GM12878 (cell line): ENCODE data around the gene KTI12. TPM values are rescaled to one million over a fixed set of nuclear protein-coding genes. Genes with fewer than 3 reads are reported as not detected.

Experiments used
- ASH2L ChIP-seq: fragments of 300-600, 200-600 bp; sonication (generic); IDR thresholded peaks from 2 replicates; pipeline ENCODE4 v1.6.1; 2017; ENCODE audit warnings: low read depth, mild to moderate bottlenecking, borderline replicate concordance
- CBFB ChIP-seq: IDR thresholded peaks from 2 replicates; pipeline ENCODE4 v1.6.1; 2016; ENCODE audit warnings: antibody characterized with exemption, low read depth
- CBX5 ChIP-seq: sonication (generic); IDR thresholded peaks from 2 replicates; pipeline ENCODE4 v1.6.1; 2016; ENCODE audit warnings: low read depth, moderate library complexity, mild to moderate bottlenecking, inconsistent platforms
- CHD1 ChIP-seq: IDR thresholded peaks from 2 replicates; pipeline ENCODE4 v1.6.1; 2012; ENCODE audit warnings: low read depth, low read length, improper control_type of control experiment
- CREB1 ChIP-seq: IDR thresholded peaks from 2 replicates; pipeline ENCODE4 v1.6.1; 2012; ENCODE audit warnings: low read depth, mild to moderate bottlenecking, inconsistent platforms
- E4F1 ChIP-seq: fragments of 450-650 bp; IDR thresholded peaks from 2 replicates; pipeline ENCODE4 v1.6.1; 2018; ENCODE audit warnings: borderline replicate concordance, mild to moderate bottlenecking; ENCODE audit not compliant: partially characterized antibody
- KDM1A ChIP-seq: fragments of 200-600 bp; sonication (generic); IDR thresholded peaks from 2 replicates; pipeline ENCODE4 v1.6.1; 2016; ENCODE audit warnings: borderline replicate concordance
- MYB ChIP-seq: fragments of 150-350 bp; IDR thresholded peaks from 2 replicates; pipeline ENCODE4 v1.6.1; 2014; ENCODE audit warnings: mild to moderate bottlenecking, low read depth, low read length, borderline replicate concordance
- NFXL1 ChIP-seq: fragments of 450-650 bp; IDR thresholded peaks from 2 replicates; pipeline ENCODE4 v1.6.1; 2017; ENCODE audit warnings: antibody characterized with exemption, mild to moderate bottlenecking, borderline replicate concordance
- NFYB ChIP-seq: IDR thresholded peaks from 2 replicates; pipeline ENCODE4 v1.6.1; 2011; ENCODE audit warnings: low read depth, mild to moderate bottlenecking, low read length, improper control_type of control experiment, moderate library complexity; ENCODE audit not compliant: insufficient read depth
- POLR2AphosphoS5 ChIP-seq: IDR thresholded peaks from 2 replicates; pipeline ENCODE4 v1.6.1; 2011; ENCODE audit warnings: mild to moderate bottlenecking, low read length, inconsistent platforms
- POU2F2 ChIP-seq: IDR thresholded peaks from 3 replicates; pipeline ENCODE4 v1.6.1; 2011; ENCODE audit warnings: low read depth, mild to moderate bottlenecking, low read length, borderline replicate concordance
- RCOR1 ChIP-seq: conservative IDR thresholded peaks from 2 replicates; pipeline ENCODE4 v1.6.1; 2012; ENCODE audit warnings: low read depth, low read length, improper control_type of control experiment
- TARDBP ChIP-seq: IDR thresholded peaks from 2 replicates; pipeline ENCODE4 v1.6.1; 2016; ENCODE audit warnings: borderline replicate concordance
- YY1 ChIP-seq: IDR thresholded peaks from 2 replicates; pipeline ENCODE4 v1.6.1; 2011; ENCODE audit warnings: low read depth, mild to moderate bottlenecking, low read length
- ZNF207 ChIP-seq: fragments of 450-650 bp; IDR thresholded peaks from 2 replicates; pipeline ENCODE4 v1.6.1; 2014; ENCODE audit warnings: antibody characterized with exemption, mild to moderate bottlenecking, borderline replicate concordance
- ZNF24 ChIP-seq: fragments of 450-650 bp; IDR thresholded peaks from 2 replicates; pipeline ENCODE4 v1.6.1; 2017; ENCODE audit warnings: antibody characterized with exemption, mild to moderate bottlenecking
- ZNF622 ChIP-seq: fragments of 450-650 bp; IDR thresholded peaks from 2 replicates; pipeline ENCODE4 v1.6.1; 2017; ENCODE audit warnings: mild to moderate bottlenecking, inconsistent platforms
- ZNF687 ChIP-seq: fragments of 450-650 bp; IDR thresholded peaks from 2 replicates; pipeline ENCODE4 v1.6.1; 2017; ENCODE audit warnings: mild to moderate bottlenecking, moderate library complexity
- polyA plus RNA-seq, 11 experiments: library from polyadenylated mRNA; depleted of rRNA in 4 of 11; unstranded in 6 of 11; stranded (reverse) in 5 of 11; fragments of >200 nt; fragmentation: Nextera tagmentation in 4 of 11; fragmentation: Illumina TruSeq in 1 of 11; extraction: Ambion mirVana in 4 of 11; extraction: Trizol in 1 of 11; gene quantifications; 1 replicate in 1 of 11; 2 replicates in 10 of 11; pipeline versions ENCODE4 v1.2.1 to v1.2.3, GENCODE V29; 2011 to 2016; ENCODE audit warnings: inconsistent platforms in 2 of 11, missing spikeins in 2 of 11, low read depth in 1 of 11
- total RNA-seq, 4 experiments: library from RNA; depleted of rRNA in 3 of 4; stranded (reverse); fragments of >200 nt in 3 of 4; fragmentation: Illumina TruSeq in 1 of 4; extraction: Trizol in 1 of 4; gene quantifications; 2 replicates each; pipeline versions ENCODE4 v1.2.1 to v1.2.3, GENCODE V29; 2013 to 2021
- TF ChIP-seq, protein P1 (sequence below): IDR thresholded peaks from 2 replicates; pipeline ENCODE4 v1.6.1; 2012; ENCODE audit warnings: low read depth, low read length, improper control_type of control experiment
- TF ChIP-seq, protein P2 (sequence below): fragments of 450-650 bp; conservative IDR thresholded peaks from 2 replicates; pipeline ENCODE4 v1.6.1; 2017; ENCODE audit warnings: mild to moderate bottlenecking, moderate library complexity

KTI12 gene
- total and polyA plus RNA-seq, 10 of the 15 experiments (the other 5 are each of a cell fraction or from before 2014, with no cell fraction given): 2.7 to 32.4 (median 17.6) TPM

GRCh38 chr1:52033190-52034049 lies at the start of gene KTI12 (continued):
- TF ChIP-seq POLR2AphosphoS5 (peak; percentile 97), ZNF687 (peak; percentile 66), ZNF622 (no peak), TARDBP (0 out of 2 replicates have a peak, but pooled peaks have one; percentile 64), ZNF24 (0 out of 2 replicates have a peak, but pooled peaks have one; percentile 18), KDM1A (no peak), ASH2L (no peak), NFXL1 (no peak), YY1 (peak; percentile 96), CBX5 (no peak), CHD1 (no peak), POU2F2 (peak; percentile 71; the same call in 2 of the 3 replicates), CREB1 (peak; percentile 91), E4F1 (peak; percentile 96), CBFB (peak; percentile 86; the same call in 1 of the 2 replicates), RCOR1 (no peak), NFYB (no peak), MYB (no peak), ZNF207 (0 out of 2 replicates have a peak, but pooled peaks have one; percentile 6)
- TF ChIP-seq, protein P1, sequence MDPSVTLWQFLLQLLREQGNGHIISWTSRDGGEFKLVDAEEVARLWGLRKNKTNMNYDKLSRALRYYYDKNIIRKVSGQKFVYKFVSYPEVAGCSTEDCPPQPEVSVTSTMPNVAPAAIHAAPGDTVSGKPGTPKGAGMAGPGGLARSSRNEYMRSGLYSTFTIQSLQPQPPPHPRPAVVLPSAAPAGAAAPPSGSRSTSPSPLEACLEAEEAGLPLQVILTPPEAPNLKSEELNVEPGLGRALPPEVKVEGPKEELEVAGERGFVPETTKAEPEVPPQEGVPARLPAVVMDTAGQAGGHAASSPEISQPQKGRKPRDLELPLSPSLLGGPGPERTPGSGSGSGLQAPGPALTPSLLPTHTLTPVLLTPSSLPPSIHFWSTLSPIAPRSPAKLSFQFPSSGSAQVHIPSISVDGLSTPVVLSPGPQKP: peak; percentile 62
- TF ChIP-seq, protein P2, sequence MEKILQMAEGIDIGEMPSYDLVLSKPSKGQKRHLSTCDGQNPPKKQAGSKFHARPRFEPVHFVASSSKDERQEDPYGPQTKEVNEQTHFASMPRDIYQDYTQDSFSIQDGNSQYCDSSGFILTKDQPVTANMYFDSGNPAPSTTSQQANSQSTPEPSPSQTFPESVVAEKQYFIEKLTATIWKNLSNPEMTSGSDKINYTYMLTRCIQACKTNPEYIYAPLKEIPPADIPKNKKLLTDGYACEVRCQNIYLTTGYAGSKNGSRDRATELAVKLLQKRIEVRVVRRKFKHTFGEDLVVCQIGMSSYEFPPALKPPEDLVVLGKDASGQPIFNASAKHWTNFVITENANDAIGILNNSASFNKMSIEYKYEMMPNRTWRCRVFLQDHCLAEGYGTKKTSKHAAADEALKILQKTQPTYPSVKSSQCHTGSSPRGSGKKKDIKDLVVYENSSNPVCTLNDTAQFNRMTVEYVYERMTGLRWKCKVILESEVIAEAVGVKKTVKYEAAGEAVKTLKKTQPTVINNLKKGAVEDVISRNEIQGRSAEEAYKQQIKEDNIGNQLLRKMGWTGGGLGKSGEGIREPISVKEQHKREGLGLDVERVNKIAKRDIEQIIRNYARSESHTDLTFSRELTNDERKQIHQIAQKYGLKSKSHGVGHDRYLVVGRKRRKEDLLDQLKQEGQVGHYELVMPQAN: no peak; the same call in none of the 2 replicates
